A549 (cell line): ENCODE measurements around the gene NME7.

ENCODE experiments used
- CBX2 ChIP-seq: fragments of 200-600 bp; sonication (generic); IDR thresholded peaks from 2 replicates; pipeline ENCODE4 v1.6.1; 2016; ENCODE audit warnings: low read depth, mild to moderate bottlenecking, borderline replicate concordance
- CBX8 ChIP-seq: fragments of 200-600 bp; sonication (generic); IDR thresholded peaks from 2 replicates; pipeline ENCODE4 v1.6.1; 2016
- CHD4 ChIP-seq: fragments of 200-600 bp; sonication (generic); IDR thresholded peaks from 2 replicates; pipeline ENCODE4 v1.6.1; 2016; ENCODE audit warnings: antibody characterized with exemption, mild to moderate bottlenecking, borderline replicate concordance
- FOSL2 ChIP-seq, 2 experiments: fragments of 450-650 bp in 1 of 2; fragments of >200 bp in 1 of 2; sonication (Bioruptor Twin) in 1 of 2; formaldehyde crosslinking; IDR thresholded peaks; 2 replicates each; pipeline versions ENCODE4 v1.5.0 to v1.6.1; 2016 to 2020; ENCODE audit warnings: mild to moderate bottlenecking in 1 of 2, moderate library complexity in 1 of 2
- PHF8 ChIP-seq: fragments of 200-600 bp; sonication (generic); IDR thresholded peaks from 2 replicates; pipeline ENCODE4 v1.6.1; 2016; ENCODE audit warnings: low read depth, mild to moderate bottlenecking, antibody characterized with exemption, moderate library complexity, borderline replicate concordance
- POLR2A ChIP-seq: IDR thresholded peaks from 2 replicates; pipeline ENCODE4 v1.6.1; 2012; ENCODE audit warnings: mild to moderate bottlenecking, low read length
- RAD21 ChIP-seq, 2 experiments: fragments of >200 bp in 1 of 2; sonication (Bioruptor Twin) in 1 of 2; formaldehyde crosslinking in 1 of 2; IDR thresholded peaks in 1 of 2; conservative IDR thresholded peaks in 1 of 2; 2 replicates in 1 of 2; 3 replicates in 1 of 2; pipeline ENCODE4 v1.6.1; 2012 to 2018; ENCODE audit warnings: inconsistent platforms in 1 of 2
- RFX5 ChIP-seq: fragments of 450-650 bp; IDR thresholded peaks from 2 replicates; pipeline ENCODE4 v1.7.1; 2014; ENCODE audit warnings: antibody characterized with exemption, mild to moderate bottlenecking, moderate library complexity
- TF ChIP-seq, protein P1 (sequence below): fragments of >200 bp; sonication (Bioruptor Twin); formaldehyde crosslinking; IDR thresholded peaks from 2 replicates; pipeline ENCODE4 v1.6.1; 2016
- TF ChIP-seq, protein P2 (sequence below): fragments of >200 bp; sonication (Bioruptor Twin); formaldehyde crosslinking; IDR thresholded peaks from 3 replicates; pipeline ENCODE4 v1.5.1; 2016

DNA sequence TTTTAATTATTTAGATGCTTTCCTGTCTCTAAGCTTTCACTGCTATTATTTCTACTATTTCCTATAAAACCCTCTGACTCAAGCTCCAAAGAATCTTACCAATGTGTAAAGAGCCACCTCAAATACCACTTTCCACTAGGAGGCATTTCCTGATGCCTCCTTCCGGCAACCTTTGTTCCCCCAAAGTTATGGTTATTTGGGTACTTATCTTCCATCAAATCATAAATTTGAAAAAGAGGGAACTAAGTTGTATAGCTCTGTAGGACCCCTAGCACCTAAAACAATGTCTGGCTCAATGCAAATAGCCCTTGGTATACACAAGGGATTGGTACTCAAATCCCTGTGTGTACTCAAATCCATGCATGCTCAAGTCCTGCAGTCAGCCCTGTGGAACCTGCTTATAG, 79.6 kb downstream of the NME7 start:
- no peak for TF ChIP-seq PHF8
- TF ChIP-seq RFX5: no peak
- TF ChIP-seq, protein P1, sequence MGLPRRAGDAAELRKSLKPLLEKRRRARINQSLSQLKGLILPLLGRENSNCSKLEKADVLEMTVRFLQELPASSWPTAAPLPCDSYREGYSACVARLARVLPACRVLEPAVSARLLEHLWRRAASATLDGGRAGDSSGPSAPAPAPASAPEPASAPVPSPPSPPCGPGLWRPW: no peak
- TF ChIP-seq, protein P2, sequence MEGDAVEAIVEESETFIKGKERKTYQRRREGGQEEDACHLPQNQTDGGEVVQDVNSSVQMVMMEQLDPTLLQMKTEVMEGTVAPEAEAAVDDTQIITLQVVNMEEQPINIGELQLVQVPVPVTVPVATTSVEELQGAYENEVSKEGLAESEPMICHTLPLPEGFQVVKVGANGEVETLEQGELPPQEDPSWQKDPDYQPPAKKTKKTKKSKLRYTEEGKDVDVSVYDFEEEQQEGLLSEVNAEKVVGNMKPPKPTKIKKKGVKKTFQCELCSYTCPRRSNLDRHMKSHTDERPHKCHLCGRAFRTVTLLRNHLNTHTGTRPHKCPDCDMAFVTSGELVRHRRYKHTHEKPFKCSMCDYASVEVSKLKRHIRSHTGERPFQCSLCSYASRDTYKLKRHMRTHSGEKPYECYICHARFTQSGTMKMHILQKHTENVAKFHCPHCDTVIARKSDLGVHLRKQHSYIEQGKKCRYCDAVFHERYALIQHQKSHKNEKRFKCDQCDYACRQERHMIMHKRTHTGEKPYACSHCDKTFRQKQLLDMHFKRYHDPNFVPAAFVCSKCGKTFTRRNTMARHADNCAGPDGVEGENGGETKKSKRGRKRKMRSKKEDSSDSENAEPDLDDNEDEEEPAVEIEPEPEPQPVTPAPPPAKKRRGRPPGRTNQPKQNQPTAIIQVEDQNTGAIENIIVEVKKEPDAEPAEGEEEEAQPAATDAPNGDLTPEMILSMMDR: no peak
- no peak for TF ChIP-seq RAD21 (conservative IDR thresholded peaks at IDR 0.05 in 1 of 2, IDR thresholded peaks at IDR 0.05 in 1 of 2)
- TF ChIP-seq FOSL2 (IDR thresholded peaks at IDR 0.05): no peak
- TF ChIP-seq FOSL2 (CRISPR knock-in tag; IDR thresholded peaks at IDR 0.05): peak; percentile 22; the same call in 1 of the 2 replicates
- TF ChIP-seq CHD4: no peak
- TF ChIP-seq POLR2A: no peak
- no peak for TF ChIP-seq CBX8
- TF ChIP-seq CBX2: no peak
